GM10847 (cell line): ENCODE data around the gene F5.

ENCODE experiments used
- POLR2A ChIP-seq: IDR thresholded peaks from 2 replicates; pipeline ENCODE4 v1.6.1; 2011; ENCODE audit not compliant: insufficient read length; ENCODE audit errors: extremely low read depth

Gene F5

GRCh38 chr1:169571450-169571849 lies 14.8 kb downstream of the F5 start:
- TF ChIP-seq POLR2A = no peak

GRCh38 chr1:169570172-169570574 lies 16.1 kb downstream of the F5 start:
- TF ChIP-seq POLR2A = no peak

- no peak for TF ChIP-seq POLR2A
Measured at GRCh38 chr1:169568497-169568896, 17.8 kb downstream of the F5 start.

- TF ChIP-seq POLR2A = no peak
Measured at GRCh38 chr1:169565335-169566271, 20.7 kb downstream of the F5 start.

- TF ChIP-seq POLR2A = no peak
Measured at GRCh38 chr1:169563650-169564049, 22.6 kb downstream of the F5 start.

DNA sequence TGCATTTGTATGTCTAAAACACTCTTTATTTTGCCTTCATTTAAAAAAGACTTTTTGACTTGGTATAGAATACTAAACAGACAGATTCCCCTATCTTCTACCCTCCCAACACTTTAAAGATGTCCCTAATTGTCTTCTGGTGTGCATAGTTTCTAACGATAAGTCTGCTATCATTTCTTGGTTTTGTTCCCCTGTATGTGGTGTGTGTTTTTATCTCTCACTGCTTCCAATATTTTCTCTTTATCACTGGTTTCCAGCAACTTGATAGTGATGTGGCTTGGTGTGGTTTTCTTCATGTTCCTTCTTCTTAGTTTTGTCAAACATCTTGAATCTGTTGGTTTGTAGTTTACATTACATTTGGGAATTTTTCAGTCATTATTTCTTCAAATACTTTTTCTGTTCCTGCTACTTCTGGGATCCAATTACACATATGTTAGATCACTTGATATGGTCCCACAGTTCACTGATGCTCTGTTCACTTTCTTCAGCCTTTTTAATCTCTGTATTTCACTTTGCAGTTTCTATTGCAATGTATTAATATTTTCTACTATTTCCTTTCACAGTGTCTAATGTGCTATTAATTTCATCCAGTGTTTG lies 23.2 kb downstream of the F5 start:
- TF ChIP-seq POLR2A = no peak

GRCh38 chr1:169561692-169562091 lies 24.6 kb downstream of the F5 start:
- TF ChIP-seq POLR2A = no peak

- TF ChIP-seq POLR2A = no peak
Measured at GRCh38 chr1:169557131-169557530, 29.1 kb downstream of the F5 start.

DNA sequence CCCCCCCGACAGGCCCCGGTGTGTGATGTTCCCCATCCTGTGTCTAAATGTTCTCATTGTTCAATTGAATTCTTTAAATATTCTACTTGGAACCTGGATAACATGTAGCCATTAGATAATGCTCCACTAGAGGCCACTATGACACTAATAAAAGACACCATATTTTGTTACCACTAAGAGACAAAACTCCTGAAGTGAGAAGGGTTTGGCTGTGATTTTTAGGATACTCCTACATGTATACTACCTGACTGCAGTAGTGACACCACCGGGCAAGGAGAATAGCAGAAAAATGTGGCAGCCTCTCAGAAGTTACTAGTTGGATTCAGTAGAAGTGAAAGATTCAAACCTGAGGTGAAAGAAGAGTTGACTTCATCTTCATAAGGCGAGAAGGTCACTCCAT lies 36.0 kb downstream of the F5 start:
- no peak for TF ChIP-seq POLR2A

DNA sequence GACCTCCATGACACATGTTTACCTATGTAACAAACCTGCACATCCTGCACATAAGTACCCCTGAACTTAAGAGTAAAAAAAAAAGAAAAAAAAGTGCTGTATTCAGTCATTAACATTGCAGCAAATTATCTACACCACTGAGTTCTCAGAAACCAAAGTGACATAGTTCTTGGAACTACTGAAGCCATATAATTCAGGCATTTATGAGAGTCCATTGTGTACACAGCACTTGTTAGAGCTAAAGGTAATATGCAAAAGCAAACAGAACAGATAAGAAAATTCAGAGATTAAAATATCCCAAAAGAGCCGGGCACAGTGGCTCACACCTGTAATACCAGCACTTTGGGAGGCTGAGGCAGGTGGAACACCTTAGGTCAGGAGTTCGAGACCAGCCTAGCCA lies 38.0 kb downstream of the F5 start:
- no peak for TF ChIP-seq POLR2A

GRCh38 chr1:169546087-169546995 lies 39.9 kb downstream of the F5 start:
- no peak for TF ChIP-seq POLR2A

DNA sequence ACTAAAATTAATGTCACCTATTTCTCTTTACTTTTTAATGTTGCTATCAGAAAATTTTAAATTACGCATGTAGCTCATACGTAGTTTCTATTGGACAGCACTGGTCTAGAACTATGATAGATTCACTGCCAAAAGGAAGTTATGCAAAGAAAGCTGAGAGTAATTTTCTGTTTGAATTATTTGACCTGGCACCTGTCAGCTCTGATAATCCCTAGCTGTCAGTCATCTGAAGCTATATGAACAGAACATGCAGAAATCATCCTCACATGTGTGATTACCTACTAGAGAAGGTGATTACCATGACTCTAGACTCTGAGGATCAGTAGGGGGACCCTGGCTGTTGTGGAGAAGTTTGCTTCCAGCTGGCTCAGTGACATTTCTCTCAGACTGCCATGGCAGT lies 40.8 kb downstream of the F5 start:
- TF ChIP-seq POLR2A = no peak

GRCh38 chr1:169538998-169539871 lies 47.0 kb downstream of the F5 start:
- no peak for TF ChIP-seq POLR2A

- TF ChIP-seq POLR2A = no peak
Measured at GRCh38 chr1:169534653-169535052, 51.6 kb downstream of the F5 start.

DNA sequence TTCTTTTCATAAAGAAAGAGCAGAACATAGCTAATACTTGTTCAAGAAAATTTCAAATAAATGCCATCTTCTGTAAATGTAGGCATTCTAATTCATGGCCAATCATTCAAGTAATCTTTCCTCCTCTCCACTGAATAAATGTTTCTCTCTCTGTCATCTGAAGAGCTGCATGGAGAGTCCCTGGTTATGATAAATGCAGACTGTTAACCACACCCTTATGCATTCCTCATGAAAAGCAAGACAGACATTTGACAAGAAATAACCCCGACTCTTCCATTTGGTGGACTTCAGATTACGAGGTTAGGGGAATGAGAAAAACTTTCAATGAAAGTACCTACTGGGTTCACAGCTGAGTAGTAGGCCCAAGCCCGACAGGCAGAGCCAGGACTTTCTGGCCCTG lies 55.8 kb downstream of the F5 start:
- TF ChIP-seq POLR2A = no peak

DNA sequence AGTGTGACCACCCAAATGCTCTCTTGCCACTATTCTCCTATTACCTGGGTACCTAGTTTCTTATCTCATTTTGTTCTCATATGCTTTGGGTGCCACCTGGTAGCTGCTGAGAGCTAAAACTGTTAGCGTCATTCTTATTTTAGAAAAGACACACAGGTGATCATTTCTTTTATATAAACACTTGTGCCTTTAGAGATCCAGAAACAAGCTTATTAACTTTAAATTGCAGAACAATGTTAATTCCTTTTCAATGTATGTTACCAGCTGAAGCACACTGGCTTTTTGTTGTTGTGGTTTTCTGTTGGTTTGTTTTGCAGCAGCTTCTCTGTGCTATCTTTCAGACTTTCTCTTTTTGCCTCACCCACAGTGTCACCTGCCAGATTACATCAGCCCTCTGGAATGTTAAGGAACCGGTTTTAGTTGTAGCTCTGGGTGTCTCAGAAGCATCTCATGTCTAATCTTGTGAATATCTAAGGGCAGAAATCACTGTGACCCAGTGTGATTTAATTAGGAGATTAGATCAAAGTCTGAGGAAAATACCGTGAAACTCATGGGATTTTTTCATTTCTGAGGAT lies 57.1 kb downstream of the F5 start:
- TF ChIP-seq POLR2A = no peak
